HG03520 (cell line): ENCODE measurements around the gene GIPC3.

ENCODE experiments used
- ATAC-seq: cut with Tn5 transposase; IDR thresholded peaks from one replicate; pipeline ENCODE4 v1.9.1; 2021; ENCODE audit warnings: mild to moderate bottlenecking, moderate library complexity; ENCODE audit not compliant: unreplicated experiment

Gene GIPC3, protein sequence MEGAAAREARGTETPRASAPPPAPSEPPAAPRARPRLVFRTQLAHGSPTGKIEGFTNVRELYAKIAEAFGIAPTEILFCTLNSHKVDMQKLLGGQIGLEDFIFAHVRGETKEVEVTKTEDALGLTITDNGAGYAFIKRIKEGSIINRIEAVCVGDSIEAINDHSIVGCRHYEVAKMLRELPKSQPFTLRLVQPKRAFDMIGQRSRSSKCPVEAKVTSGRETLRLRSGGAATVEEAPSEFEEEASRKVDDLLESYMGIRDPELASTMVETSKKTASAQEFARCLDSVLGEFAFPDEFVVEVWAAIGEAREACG

DNA sequence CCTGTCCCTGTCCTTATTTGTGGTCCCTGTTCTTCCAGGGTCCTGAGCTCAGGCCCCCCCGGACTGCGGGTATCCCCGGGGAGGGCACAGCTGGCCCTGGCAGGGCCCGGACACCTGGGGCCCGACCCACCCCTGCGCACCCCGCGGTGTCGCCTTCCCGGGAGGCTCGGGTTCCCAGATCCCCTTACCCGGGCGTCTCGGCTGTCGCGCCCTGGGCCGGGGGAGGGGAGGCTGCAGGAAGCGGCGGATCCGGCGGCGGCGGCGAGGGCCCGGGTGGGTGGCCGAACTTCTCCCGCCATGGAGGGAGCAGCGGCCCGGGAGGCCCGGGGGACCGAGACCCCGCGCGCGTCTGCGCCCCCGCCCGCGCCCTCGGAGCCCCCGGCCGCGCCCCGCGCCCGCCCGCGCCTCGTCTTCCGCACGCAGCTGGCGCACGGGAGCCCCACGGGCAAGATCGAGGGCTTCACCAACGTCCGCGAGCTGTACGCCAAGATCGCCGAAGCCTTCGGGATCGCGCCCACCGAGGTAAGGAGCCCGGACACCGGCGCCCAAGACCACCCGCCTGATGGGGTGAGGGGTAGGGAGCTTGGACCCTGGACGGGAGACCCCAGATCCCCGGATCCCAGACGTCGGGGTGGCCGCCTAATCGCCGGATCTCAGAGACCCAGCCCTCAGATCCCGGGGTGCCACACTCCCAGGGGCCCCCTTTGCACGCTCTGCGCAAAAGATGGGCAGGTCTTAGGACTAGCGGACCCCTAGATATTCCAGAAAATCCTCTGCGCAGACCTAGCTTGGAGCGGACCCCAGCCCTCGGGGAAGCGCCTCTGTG lies at the start of gene GIPC3:
TSS of gene GIPC3 (plus strand) at position 178 of the 826 bp plus-strand sequence. CDS start at position 298, 120 bp downstream.
- ATAC-seq: no peak

DNA sequence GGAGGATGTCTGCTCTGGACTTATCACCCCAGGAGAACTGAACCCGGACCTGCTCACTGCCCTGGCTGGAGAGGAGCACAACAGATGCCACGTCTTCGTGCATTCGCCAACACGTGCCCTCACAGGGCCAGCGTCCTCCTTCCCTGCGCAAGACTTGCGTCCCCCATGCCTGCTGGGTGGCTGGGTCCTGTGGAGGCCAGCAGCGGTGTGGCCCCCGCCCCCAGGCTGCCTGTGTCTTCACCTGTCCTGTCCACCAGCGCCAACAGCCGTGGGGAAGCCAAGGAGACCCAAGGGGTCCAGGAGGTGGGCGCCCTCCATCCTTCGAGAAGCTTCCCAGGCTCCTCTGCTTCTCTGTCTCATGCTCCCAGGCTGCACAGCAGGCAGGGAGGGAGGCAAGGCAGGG lies 49.7 kb upstream of the GIPC3 start:
- no peak for ATAC-seq

DNA sequence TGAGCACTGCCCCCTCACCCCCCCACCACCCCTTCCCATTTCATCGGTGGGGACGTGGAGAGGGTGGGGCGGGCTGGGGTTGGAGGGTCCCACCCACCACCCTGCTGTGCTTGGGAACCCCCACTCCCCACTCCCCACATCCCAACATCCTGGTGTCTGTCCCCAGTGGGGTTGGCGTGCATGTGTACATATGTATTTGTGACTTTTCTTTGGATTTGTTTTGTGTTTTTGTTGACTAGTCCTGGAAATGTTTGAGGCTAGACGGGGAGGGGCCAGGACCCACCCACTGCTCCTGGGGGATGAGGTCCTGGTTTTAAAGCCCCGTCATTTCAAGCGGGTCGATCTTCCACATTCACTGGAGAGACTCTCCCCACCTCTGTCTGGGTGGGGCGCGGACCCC lies 49.3 kb upstream of the GIPC3 start:
- no peak for ATAC-seq

DNA sequence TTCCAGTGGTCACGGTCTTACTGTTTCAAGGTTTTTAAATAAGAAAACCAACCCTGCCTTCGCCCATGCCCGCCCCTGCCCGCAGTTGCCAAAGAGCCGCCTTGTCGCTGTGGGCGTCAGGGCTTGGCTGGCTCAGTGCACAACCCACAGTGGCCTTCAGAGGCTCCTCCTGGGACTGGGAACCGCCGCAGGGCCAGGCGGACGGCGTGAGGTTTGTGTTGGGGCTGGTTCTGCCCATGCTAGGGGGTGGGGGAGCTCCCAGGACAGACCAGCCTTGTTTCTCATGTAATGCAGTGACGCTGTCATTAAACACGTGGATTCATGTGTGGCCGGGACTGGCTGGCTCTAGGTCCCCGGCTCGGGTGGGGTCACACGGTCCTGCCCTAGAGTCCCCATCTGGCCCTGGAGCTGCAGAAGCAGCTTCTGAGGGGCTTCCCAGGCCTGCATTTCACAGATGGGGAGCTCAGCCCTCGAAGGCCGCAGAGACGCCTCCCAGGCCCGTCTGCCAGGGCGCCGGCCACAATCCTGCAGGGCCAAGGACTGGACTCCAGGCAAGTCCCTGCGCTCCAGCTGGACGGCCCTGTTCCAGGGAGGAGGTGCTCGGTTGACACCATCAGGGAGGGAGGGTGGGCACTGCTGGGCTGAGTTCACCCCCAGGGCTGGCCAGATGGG lies 48.7 kb upstream of the GIPC3 start:
- ATAC-seq: no peak

DNA sequence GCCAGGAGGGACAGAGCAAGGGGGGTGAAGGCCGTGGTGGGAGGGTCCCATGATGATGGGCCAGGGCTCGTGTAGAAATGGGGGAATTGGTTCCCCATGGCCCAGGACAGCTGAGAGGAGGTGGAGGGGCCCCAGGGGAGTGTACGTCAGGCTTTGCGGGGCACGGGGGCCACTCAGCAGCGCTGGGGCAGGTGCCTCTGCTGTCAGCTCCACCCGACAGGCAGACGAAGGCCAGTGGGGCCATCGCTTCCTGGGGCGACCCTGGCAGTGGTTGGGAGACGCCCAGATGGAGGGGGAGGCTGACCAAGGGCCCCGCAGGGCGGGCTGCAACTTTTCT lies 48.2 kb upstream of the GIPC3 start:
- no peak for ATAC-seq

DNA sequence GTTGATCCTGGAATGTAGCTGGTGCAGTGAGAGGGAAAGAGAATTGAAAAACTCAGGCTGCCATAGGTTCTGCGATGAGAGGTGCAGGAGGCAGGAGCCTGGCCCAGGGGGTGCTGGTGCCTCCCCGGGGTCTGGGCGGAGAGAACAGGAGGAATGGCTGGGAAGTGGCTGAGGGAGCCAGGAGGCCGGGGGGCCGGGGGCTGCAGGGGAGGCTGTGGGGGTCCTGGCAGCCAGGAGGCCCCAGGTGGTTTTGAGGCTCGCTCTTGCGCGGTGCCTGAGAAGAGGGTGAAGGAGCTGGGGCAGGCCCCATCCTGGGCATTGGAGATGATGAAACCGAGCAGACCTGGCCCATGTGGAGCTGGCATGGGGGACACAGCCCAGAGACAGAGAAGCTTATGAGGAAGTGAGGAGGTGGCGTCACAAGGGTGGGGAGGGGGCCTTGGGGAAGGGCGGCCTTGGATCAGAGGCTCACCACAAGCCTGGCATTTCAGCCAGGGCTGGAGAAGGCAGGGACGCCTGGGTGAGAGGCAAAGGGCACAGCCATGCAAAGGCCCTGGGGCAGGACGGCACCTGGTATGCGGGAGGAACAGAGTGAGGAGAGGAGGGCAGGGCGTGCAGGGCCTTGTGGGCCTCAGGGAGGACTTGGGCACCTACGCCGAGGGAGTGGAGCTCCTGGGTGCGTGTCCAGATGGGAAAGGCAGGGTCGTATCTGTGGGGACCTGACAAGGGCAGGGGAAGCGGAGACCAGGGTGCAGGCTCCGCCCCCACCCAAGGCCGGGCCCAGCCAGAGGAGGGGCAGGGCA lies 47.6 kb upstream of the GIPC3 start:
- ATAC-seq: no peak

DNA sequence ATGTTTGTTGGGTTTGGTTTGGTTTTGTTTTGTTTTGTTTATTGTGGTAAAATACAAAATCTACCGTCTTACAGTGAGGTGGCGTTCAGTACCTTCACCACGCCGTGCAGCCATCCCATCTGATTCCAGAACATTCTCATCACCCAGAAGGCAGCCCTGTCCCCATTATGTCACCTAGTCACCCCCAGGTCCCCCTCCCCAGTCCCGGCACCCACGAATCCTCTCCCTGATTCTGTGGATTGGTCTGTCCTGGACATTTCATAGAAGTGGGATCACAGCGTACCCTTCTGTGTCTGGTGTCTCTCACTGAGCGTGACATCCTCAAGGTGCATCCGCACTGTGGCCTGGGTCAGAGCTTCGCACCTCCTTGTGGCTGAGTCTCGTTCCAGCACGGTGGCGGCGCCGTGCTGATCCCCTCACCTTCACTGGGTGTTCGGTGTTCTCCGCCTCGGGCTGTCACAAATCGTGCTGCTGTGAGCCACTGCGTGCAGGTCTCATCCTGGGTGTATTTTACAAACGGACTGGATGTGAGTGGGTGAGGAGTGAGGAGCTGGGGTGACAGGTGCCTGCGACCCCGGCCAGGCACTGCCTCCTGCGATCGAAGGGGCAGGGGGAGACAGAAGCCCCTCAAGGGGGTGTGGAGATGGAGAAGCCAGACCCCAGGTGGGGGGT lies 46.9 kb upstream of the GIPC3 start:
- no peak for ATAC-seq

DNA sequence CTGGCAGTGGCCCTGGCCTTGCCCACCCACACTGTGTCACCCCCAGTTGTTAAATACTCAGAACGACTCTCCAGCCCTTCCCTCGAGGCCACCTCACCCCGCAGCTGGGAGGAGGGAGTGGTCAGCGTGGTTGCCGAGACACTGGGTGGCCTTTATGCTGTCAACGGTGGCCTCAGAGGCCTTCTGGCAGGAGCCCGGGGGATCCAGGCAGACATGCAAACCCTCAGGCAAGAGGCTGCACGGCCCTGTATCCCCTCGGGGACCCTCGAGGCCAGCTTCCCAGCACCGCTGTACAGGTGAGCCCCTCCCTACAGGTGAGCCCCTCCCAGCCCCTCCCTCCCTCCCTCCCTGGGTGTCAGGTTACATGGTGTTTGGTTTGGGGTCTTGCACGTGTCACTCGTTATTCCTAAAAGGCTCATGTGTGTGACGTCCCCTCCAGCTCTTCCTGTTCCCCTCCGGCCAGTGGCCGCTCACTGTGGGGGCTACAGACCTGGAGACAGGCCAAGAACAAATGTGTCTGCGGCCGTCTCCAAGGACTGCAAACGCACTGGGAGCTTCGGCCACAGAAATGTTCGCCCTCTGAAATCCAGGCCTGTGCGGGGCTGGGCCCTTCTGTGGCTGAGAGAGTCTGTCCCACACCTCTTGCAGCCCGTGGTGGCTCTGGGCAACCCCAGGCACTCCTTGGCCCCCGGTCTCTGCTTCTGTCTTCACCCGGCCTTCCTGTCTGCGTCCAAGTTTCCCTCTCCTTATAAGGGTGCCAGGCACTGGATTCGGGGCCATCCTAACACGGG lies 46.1 kb upstream of the GIPC3 start, which contains the start of gene TEKTIP1:
TSS of gene TEKTIP1 (plus strand) at position 210 of the 791 bp plus-strand sequence. CDS start at position 214, 4 bp downstream.
- ATAC-seq: no peak

DNA sequence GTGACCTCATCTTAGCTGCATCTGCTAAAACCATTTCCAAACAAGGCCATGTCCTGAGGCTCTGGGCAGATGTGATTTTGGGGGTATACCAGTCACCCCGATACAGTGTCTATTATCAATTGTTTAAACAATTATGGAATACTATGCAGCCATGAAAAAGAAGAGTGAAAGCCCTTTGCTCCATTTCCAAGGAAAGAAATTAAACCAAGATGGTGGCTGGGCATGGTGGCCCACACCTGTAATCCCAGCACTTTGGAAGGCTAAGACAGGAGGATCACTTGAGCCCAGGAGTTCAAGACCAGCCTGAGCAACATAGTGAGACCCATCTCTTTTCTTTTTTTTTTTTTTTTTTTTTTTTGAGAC lies 45.5 kb upstream of the GIPC3 start:
- ATAC-seq: no peak

DNA sequence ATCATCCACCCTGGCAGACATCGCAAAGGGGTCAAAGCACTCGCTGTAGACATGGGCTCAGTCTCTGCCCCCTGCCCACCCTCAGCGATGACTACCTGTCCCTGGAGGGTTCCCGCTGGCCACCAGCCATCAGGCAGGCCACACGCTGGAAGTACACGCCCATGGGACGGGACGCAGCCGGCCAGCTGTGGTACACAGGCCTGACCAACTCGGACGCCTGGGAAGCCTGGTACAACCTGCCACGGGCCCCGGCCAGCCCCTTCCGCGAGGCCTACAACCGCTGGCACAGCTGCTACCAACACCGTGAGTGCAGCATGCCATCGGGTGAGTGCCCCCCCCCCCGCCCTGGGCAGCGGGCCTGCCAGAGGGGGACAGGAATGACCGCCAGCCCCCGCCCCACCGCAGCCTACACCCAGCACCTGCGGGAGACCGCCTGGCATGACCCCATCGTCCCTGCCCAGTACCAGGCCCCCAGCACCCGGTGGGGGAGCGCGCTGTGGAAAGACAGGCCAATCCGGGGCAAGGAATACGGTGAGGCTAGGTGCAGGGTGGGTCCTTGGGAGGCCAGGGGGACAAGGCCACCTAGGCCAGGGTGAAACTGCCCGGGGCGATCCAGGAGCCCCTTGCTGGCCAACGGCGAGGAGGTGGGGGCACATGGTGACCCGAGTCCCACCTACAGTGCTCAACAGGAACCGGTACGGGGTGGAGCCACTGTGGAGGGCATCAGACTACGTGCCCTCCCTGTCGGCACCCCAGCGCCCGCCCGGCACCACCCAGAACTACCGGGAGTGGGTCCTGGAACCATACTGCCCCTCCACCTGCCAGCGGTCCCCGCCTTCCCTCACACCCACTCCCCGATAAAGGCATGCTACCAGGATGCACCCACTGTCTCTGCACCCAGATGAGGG lies 41.9 kb upstream of the GIPC3 start:
- no peak for ATAC-seq

DNA sequence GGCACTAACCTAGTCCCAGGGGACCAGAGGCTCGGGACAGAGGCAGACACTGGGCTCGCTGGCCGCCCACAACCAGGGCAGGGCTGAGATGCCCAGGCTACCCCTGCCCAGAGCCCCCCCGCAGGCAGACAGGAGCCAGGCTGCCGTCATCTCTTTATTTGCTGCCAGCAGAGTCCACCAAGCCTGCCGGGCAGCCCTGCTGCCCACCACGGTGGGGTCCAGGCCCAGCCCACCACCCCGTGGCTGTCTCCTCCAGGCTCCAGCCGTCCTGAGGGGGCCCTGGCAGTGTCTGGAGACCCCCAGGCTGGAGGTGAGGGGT lies 41.3 kb upstream of the GIPC3 start:
- ATAC-seq: no peak

DNA sequence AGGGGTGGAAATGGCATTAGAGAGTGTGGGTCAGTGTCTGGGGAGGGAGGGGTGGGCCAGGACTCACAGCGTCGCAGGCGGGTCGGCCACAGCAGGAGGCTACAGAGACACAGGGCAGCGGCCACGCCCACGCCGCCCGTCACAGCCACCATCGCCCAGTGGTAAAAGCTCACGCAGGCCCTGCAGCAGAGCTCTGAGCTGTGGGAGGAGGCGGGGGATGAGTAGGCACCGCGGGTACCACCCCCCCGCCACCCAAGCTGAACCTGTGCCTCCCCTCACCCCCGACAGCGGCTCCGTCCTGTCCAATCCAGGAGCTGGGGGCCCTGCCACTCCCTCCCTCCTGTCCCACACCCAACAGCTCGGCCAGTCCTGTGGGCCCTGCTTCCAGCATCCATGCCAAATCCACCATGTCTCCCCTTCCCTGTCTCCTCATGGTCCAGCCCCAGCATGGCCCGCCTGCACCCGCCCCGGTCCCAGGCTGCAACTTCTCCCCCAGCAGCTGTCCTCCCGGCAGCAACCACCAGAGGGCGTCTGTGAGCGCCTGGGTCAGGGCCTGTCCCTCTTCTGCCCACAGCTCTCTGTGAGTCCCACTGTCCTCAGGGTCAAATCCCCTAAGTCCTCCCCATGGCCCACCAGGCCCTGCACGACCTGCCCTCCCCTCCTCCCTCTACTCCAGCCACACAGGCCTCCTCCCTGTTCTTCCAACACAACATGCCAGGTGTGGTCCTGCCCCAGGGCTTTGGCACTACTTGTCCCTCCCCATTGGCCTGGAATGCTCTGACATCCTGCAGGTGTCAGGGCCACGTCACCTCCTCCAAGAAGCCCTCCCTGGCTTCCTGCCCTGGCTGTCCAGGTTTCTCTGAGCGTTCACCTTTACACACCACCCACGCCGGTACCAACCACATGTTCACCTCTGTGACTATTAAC lies 40.3 kb upstream of the GIPC3 start:
- no peak for ATAC-seq

DNA sequence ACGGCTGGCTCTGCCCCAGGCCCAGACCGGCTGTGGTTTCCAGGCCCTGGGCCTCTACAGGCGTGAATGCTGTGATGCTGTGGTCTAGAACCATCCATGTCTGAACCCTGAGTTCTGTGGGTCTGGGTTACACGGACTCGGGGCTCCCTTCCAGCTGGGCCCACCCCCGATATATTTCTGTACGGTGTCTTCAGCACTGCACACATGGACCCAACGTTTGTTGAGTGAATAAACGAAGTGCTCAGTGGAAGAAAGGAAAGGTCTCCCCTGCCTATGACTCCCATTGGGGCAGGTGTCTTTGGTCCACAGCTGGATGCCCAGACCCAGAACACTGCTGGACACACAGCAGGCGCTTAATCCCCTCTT lies 39.6 kb upstream of the GIPC3 start:
- no peak for ATAC-seq

DNA sequence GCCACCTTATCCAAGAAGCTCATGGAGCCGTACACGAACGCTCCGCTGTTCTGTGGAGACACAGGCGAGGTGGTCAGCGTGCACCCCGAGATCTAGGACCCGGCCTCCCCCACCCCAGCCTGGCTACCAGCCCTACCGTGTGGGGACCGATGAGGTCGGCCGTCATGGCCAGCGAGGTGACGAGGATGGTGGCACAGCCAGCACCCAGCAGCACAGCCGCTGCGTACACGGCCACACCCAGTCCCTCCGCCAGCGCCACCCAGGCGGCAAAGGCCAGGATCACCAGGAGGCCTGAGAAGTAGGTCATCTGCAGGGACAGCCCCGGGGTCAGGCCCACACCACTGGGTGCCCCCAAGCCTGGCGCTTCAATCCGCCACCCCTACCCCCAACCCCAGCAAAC lies 39.2 kb upstream of the GIPC3 start:
- no peak for ATAC-seq

DNA sequence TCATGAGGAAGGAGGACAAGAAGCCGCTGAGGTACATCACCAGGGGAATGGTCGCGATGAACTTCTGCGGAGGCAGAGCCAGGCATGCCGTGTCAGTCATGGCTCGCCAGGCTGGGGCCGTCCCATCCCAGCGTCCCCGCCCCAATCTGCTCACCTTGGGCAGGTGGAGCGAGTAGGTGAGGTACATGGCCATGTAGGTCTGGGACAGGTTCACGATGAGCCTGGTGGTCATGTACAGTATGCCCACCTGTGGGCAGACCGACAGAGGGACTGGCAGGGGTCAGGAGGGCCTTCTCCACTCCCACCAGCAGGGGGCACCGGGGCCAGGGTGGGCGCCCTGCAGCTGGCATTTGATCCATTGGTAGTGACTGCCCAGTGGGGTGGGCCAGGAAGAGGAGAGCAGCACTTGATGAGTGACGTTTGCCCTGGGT lies 38.0 kb upstream of the GIPC3 start:
- no peak for ATAC-seq

DNA sequence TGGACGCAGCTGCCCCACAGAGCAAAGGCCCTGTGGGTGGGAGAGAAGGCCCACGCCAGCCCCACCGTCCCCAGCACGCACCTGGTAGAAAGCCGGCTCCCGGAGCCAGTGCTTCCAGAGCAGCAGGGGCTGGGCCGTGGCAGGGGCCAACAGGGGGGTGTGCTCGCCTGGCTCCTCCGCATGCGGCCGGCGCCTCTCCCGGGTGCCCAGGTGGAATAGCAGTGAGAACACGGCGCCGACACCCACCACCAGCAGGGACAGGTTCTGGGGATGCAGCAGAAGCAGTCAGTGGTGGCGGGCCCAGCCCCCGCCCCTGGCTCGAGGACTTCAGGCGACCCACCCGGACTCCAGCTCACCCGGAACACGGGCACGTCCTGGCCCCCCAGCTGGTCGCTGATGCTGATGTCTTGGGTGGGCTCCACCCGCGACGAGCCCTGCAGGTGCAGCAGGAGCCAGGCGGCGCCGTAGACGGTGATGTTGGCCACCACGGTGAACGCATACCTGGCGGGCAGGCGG lies 37.5 kb upstream of the GIPC3 start:
- no peak for ATAC-seq

DNA sequence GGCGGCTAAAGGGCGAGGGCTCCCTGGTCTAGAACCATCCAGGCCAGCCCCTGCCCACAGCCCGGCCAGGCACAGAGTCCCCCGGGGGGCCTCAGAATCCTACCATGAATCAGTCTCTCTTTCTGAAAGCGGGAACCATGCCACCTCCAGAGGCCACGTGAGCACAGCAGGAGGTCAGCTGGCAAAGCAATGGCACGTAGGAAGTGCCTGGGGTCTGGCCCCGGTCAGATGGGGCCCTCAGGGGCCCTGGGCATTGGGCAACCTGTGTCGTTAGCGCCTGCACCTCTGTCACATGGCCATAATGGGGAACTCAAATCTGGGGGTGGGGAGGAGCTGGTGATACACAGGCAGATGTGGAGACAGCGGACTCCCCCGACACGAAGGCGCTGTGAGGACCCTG lies 36.7 kb upstream of the GIPC3 start:
- ATAC-seq: no peak

DNA sequence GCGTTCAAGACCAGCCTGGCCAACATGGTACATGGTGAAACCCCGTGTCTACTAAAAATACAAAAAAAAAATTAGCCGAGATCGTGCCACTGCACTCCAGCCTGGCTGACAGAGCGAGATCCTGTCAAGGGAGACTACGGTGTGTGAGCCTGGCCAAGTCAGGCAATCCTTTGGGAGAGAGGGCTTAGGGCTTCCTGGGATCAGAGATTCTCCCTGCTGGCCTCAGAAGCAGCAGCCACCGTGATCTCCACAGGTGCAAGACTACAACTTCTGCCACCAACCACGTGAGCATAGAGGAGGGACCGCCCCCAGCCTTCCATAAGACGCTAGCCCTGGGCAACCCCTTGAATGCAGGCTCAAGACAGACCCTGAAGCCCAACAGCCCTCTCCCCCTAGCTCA lies 35.5 kb upstream of the GIPC3 start:
- no peak for ATAC-seq
